GM18873 (cell line): Measurements from ENCODE around the gene CCNE1.

Source experiments
- ATAC-seq: cut with Tn5 transposase; IDR thresholded peaks from one replicate; pipeline ENCODE4 v1.9.1; 2021; ENCODE audit warnings: mild to moderate bottlenecking, moderate library complexity, moderate number of reproducible peaks; ENCODE audit not compliant: unreplicated experiment, low FRiP score

CCNE1 gene

GRCh38 chr19:29841559-29842367 lies 30.0 kb downstream of the CCNE1 start:
- ATAC-seq, result no peak

GRCh38 chr19:29842471-29843179 lies 30.8 kb downstream of the CCNE1 start:
- no peak for ATAC-seq

DNA sequence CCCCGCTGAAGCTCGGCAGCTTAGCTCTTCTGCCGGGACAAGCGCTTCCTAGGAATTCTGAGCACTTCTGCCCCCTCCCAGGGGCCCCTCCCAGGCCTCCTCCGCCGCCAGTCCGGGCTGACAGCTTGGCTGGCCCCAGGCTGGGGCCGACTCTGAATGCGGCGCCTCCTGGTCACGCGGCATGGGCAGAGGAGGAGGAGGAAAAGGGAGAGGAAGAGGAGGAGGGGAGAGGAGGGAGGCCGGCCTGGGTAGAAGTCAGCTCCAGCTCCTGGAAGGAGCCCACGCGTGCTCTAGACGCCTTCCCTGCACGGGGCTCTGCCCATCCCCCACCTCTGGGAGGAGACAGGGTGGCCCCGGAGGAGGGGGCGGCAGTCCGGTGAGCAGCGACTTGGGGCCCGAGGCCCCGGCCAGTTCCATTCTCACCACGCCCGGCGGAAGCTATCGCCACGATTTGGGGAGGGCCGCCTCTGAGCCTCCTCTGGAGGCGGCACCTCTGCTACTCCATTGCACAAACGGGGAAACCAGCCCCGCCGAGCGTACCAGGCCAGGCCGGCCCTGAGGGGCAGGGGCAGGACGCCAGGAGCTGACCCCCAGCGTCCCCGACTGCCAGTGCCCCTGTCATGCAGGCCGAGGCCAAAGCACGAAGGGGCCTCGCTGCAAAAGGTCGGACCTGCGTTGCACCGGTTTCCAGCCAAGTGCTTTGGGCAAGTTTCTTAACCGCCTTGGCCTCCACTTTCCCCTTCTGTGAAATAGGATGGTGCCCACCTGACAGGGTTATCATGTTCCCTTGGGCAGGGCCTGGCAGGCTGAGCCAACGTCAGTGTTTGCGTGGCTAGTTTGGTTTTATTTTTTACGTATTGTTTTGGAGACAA lies 31.6 kb downstream of the CCNE1 start:
- no peak for ATAC-seq

DNA sequence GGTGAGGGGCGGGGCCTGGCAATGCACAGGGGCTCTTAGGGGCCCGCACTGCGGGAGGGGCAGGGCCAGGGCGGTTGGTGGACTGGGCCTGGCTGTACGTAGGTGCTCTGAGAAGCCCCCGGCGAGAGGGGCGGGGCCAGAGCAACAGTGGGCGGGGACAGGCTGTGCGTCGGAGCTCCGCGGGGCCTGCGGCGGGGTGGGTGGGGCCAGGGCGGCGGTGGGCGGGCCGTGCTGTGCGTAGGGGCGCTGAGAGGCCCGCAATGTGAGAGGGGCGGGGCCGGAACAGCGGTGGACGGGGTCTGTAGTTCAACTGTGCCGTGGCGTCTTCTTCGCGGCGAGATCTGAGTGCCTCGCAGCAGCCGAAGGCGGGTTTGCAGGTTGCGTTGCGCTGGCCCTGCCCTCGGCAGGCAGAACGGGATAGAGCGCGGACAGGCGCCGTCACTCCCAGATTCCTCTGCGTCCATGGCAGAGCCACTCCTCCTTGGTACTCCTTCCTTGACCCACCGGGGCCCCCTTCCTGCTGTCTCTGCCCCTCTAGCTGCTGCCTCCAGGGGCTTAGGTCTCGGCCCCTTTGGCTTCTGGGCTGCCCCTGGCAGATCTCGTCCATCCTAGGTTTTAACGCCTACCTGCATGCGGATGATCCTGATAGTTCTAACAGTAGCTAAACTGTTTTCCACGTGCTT lies 33.2 kb downstream of the CCNE1 start:
- ATAC-seq, result peak; percentile 43

GRCh38 chr19:29845574-29846176 lies 33.9 kb downstream of the CCNE1 start:
- no peak for ATAC-seq

- no peak for ATAC-seq
Measured at GRCh38 chr19:29849208-29849607, 37.4 kb downstream of the CCNE1 start.

DNA sequence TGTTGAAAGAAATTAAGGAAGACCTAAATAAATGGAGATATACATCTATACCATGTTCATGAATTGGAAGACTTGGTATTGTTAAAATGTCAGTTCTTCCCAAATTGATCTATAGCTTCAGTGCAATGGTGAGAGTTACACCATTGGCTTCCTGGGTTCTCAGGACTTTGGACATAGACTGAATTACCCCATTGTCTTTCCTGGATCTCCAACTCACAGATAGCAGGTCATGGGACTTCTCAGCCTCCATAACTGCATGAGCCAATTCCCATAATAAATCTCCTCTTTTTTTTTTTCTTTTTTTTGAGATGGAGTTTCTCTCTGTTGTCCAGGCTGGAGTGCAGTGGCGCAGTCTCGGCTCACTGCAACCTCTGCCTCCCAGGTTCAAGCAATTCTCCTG lies 38.7 kb downstream of the CCNE1 start:
- no peak for ATAC-seq

- peak; percentile 75 for ATAC-seq
Measured at GRCh38 chr19:29851769-29852521, 40.2 kb downstream of the CCNE1 start.

DNA sequence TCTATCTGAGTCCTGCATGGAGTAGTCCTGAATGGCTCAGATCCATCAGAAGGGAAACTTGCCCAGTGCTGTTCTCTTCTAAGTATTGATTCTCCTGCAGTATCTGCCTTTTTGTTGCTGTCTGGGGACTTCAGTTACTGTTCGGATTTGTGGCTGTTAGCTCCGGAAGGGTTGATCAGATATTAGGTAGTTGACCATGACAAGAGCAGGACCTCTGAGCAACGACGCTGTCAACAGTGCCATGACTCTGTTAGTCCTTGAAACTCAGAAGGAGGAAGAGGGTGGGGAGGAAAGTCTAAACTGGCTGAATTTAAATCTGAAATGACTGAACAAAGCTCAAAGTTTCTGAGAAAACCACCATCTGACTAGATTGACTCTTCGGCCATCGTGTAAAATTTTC lies 42.2 kb downstream of the CCNE1 start:
- ATAC-seq, result no peak

DNA sequence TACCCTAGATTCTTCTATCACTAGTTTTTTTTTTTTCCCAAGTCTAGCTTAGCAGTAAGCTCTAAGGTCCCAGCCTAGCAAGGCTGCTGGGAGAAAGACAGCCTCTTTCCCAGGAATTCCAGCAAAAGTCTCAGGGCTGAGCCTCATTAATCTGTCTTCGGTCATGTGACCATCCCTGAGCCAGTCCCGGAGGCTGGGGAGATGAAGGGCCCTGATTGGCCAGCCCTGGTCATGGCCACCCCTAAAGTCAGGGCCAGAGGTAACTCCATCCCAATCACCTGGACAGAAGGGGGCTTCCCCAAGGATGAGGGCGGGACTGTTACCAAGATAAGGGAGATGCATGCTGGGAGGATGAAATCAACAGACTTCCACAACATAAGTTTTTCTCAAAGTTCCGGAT lies 43.3 kb downstream of the CCNE1 start:
- ATAC-seq, result no peak

- ATAC-seq, result no peak
Measured at GRCh38 chr19:29855741-29856500, 44.1 kb downstream of the CCNE1 start.

GRCh38 chr19:29858000-29858596 lies 46.3 kb downstream of the CCNE1 start:
- ATAC-seq, result no peak

- ATAC-seq, result no peak
Measured at GRCh38 chr19:29858621-29859020, 46.8 kb downstream of the CCNE1 start.

DNA sequence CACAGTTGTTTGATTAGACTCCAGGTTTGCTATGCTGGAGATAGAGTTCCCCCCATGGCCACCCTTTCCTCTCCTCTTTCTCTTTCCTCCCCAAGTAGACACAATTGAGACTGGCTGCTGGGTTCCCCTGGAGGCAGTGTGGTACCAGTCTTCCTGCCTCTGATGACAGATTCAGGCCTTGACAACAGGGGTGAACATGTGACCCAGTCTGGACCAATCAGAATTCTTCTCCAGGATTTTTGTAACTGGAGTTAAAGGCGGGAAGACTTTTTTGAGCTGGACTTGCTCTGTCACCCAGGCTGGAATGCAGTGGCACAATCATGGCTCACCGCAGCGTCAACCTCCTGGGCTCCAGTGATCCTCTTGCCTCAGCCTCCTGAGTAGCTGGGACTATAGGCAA lies 48.7 kb downstream of the CCNE1 start:
- no peak for ATAC-seq

- no peak for ATAC-seq
Measured at GRCh38 chr19:29861574-29861973, 49.8 kb downstream of the CCNE1 start.

- ATAC-seq, result no peak
Measured at GRCh38 chr19:29866011-29866410, 54.2 kb downstream of the CCNE1 start.

GRCh38 chr19:29867984-29868383 lies 56.2 kb downstream of the CCNE1 start:
- no peak for ATAC-seq

DNA sequence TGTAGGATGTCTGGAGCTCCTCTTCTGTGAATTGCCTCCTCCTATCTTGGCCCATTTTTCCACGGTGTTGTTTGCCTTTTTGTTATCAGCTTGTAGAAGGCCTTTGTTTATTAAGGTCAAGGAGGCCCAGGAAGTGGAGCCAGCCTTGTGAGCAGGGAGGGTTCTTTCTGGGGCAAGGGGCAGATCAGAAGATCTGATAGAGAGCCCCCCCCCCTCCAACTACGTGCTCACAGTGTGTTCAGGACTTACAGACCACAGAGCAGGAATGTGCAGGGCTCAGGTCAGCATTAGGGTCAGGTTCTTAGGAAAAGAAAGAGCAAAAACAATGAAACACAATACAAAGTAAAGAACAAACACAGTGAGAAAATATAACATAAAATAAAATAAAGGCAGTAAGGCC lies 59.4 kb downstream of the CCNE1 start:
- ATAC-seq, result no peak
